Kasumi-1 (cell line): ENCODE data around the gene SRPRB.
A peak's percentile ranks its signal among the peaks of the same experiment; 100 is the strongest.

Experiments used
- DNase-seq, 2 experiments: peaks; one replicate each; lab custom pipeline; 2025; lab: John Stamatoyannopoulos, UW

Gene SRPRB

GRCh38 chr3:133805702-133806475 lies at the start of gene SRPRB:
Gene SRPRB, plus strand, starts transcription at chr3:133805815. Its CDS starts 34 bp downstream, at chr3:133805849.
- peak; percentile 86 to 92 for DNase-seq

GRCh38 chr3:133756716-133757694 lies 48.6 kb upstream of the SRPRB start:
- DNase-seq = no peak

GRCh38 chr3:133757701-133758567 lies 47.7 kb upstream of the SRPRB start:
- no peak for DNase-seq

GRCh38 chr3:133758568-133758928 lies 47.1 kb upstream of the SRPRB start:
- DNase-seq = no peak

- DNase-seq = no peak
Measured at GRCh38 chr3:133758964-133759739, 46.5 kb upstream of the SRPRB start.

- no peak for DNase-seq
Measured at GRCh38 chr3:133759740-133760305, 45.8 kb upstream of the SRPRB start.

- DNase-seq = no peak
Measured at GRCh38 chr3:133760916-133761315, 44.7 kb upstream of the SRPRB start.

GRCh38 chr3:133761605-133762484 lies 43.8 kb upstream of the SRPRB start:
- DNase-seq = no peak

- DNase-seq = no peak
Measured at GRCh38 chr3:133762539-133762938, 43.1 kb upstream of the SRPRB start.

GRCh38 chr3:133763797-133764683 lies 41.6 kb upstream of the SRPRB start:
- no peak for DNase-seq

GRCh38 chr3:133765256-133765655 lies 40.4 kb upstream of the SRPRB start:
- no peak for DNase-seq

- no peak for DNase-seq
Measured at GRCh38 chr3:133767607-133768006, 38.0 kb upstream of the SRPRB start.

- no peak for DNase-seq
Measured at GRCh38 chr3:133769536-133769935, 36.1 kb upstream of the SRPRB start.

GRCh38 chr3:133773732-133774131 lies 31.9 kb upstream of the SRPRB start:
- DNase-seq = no peak

GRCh38 chr3:133775309-133775708 lies 30.3 kb upstream of the SRPRB start:
- no peak for DNase-seq

GRCh38 chr3:133775835-133776234 lies 29.8 kb upstream of the SRPRB start:
- no peak for DNase-seq

GRCh38 chr3:133776794-133777438 lies 28.7 kb upstream of the SRPRB start:
- no peak for DNase-seq
